Smooth muscle cell (in vitro differentiated cells): ENCODE measurements around the gene NUP98. TPM values are rescaled to one million over a fixed set of nuclear protein-coding genes. Genes with fewer than 3 reads are reported as not detected.

Source experiments
- DNase-seq: peaks from one replicate; lab custom pipeline; 2025; ENCODE audit not compliant: unreplicated experiment; lab: John Stamatoyannopoulos, UW
- H2AFZ ChIP-seq: fragments of 200-600 bp; sonication (generic); 2 replicates; pipeline ENCODE4 v1.6.0; 2016; ENCODE audit warnings: antibody characterized with exemption, low read depth, mild to moderate bottlenecking
- H3F3A ChIP-seq: fragments of 200-600 bp; sonication (generic); 2 replicates; pipeline ENCODE4 v1.6.0; 2017; ENCODE audit warnings: antibody characterized with exemption, low read depth
- H3K27ac ChIP-seq: fragments of 200-600 bp; sonication (generic); 2 replicates; pipeline ENCODE4 v1.5.1; 2016; ENCODE audit warnings: low read depth, mild to moderate bottlenecking
- H3K27me3 ChIP-seq: fragments of 200-600 bp; sonication (generic); 2 replicates; pipeline ENCODE4 v1.6.1; 2016; ENCODE audit warnings: low read depth, mild to moderate bottlenecking
- H3K36me3 ChIP-seq: fragments of 200-600 bp; sonication (generic); 2 replicates; pipeline ENCODE4 v1.5.1; 2016; ENCODE audit warnings: low read depth
- H3K4me1 ChIP-seq: fragments of 200-600 bp; sonication (generic); 2 replicates; pipeline ENCODE4 v1.5.1; 2016; ENCODE audit warnings: low read depth
- H3K4me2 ChIP-seq: fragments of 200-600 bp; sonication (generic); 2 replicates; pipeline ENCODE4 v1.6.0; 2016; ENCODE audit warnings: mild to moderate bottlenecking
- H3K4me3 ChIP-seq: fragments of 200-600 bp; sonication (generic); 2 replicates; pipeline ENCODE4 v1.5.1; 2016; ENCODE audit warnings: mild to moderate bottlenecking
- H3K79me2 ChIP-seq: fragments of 200-600 bp; sonication (generic); 2 replicates; pipeline ENCODE4 v1.6.0; 2016; ENCODE audit warnings: low read depth, mild to moderate bottlenecking
- H3K9ac ChIP-seq: fragments of 200-600 bp; sonication (generic); 2 replicates; pipeline ENCODE4 v1.6.0; 2016; ENCODE audit warnings: low read depth
- H3K9me3 ChIP-seq: fragments of 200-600 bp; sonication (generic); replicated peaks from 2 replicates; pipeline ENCODE4 v1.5.1; 2016; ENCODE audit warnings: low read depth
- H4K20me1 ChIP-seq: fragments of 200-600 bp; sonication (generic); 2 replicates; pipeline ENCODE4 v1.6.0; 2016; ENCODE audit warnings: low read depth
- WGBS: methylation state at CpG from one replicate; pipeline ENCODE4 v1.1.7; 2016; ENCODE audit warnings: low lambda C conversion rate; 5-methylcytosine and 5-hydroxymethylcytosine counted together
- polyA plus RNA-seq: library from polyadenylated mRNA; unstranded; fragments of >200 nt; fragmentation: Nextera tagmentation; extraction: Ambion mirVana; gene quantifications from 2 replicates; pipeline ENCODE4 v1.2.1, GENCODE V29; 2016
- total RNA-seq: library from RNA; depleted of rRNA; stranded (reverse); fragments of >200 nt; gene quantifications from 2 replicates; pipeline ENCODE4 v1.2.3, GENCODE V29; 2014
- TF ChIP-seq, protein P1 (sequence below): fragments of 200-600 bp; sonication (generic); IDR thresholded peaks from 2 replicates; pipeline ENCODE4 v1.5.1; 2017; ENCODE audit warnings: borderline replicate concordance, mild to moderate bottlenecking, antibody characterized with exemption; ENCODE audit not compliant: insufficient read depth, poor library complexity, severe bottlenecking

NUP98 gene
- total and polyA plus RNA-seq, 2 experiments from 2014 or later = 19.6 to 84.0 TPM

DNA sequence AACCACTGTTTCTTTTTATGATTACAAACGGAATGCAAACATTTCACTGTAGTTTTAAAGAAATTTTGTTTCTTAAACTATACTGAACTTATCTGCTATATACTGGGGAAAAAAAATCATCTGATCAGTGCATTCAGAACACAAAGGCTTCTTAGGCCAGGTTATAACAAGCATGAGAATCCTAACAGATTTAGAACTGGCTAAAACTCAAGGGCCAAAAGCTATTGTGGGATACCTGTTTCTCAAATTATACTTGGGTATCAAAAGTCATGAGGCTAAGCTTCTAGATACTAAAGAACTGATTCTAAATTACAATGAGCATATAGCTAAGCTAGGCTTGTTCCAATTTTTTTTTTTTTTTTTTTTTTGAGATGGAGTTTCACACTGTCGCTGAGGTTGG lies 96.4 kb downstream of the NUP98 start:
- Histone ChIP-seq H4K20me1 (no peaks in the 10 kb centered on the region), H3K4me1 (no peaks in the 10 kb centered on the region), H3K36me3 (peaks cover 27% of the 10 kb centered on the region), H3K27ac (no peak overlapping the region), H3K9ac (no peak overlapping the region), H3K4me3 (no peak overlapping the region), H3K9me3 (no peaks in the 10 kb centered on the region), H3F3A (no peaks in the 10 kb centered on the region), H3K79me2 (no peaks in the 10 kb centered on the region), H3K27me3 (no peaks in the 10 kb centered on the region), H2AFZ (no peak overlapping the region), H3K4me2 (no peak overlapping the region)
- 96% methylated on average over 2 of the region's 2 CpGs for WGBS
- TF ChIP-seq, protein P1, sequence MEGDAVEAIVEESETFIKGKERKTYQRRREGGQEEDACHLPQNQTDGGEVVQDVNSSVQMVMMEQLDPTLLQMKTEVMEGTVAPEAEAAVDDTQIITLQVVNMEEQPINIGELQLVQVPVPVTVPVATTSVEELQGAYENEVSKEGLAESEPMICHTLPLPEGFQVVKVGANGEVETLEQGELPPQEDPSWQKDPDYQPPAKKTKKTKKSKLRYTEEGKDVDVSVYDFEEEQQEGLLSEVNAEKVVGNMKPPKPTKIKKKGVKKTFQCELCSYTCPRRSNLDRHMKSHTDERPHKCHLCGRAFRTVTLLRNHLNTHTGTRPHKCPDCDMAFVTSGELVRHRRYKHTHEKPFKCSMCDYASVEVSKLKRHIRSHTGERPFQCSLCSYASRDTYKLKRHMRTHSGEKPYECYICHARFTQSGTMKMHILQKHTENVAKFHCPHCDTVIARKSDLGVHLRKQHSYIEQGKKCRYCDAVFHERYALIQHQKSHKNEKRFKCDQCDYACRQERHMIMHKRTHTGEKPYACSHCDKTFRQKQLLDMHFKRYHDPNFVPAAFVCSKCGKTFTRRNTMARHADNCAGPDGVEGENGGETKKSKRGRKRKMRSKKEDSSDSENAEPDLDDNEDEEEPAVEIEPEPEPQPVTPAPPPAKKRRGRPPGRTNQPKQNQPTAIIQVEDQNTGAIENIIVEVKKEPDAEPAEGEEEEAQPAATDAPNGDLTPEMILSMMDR = no peak
- no peak for DNase-seq

DNA sequence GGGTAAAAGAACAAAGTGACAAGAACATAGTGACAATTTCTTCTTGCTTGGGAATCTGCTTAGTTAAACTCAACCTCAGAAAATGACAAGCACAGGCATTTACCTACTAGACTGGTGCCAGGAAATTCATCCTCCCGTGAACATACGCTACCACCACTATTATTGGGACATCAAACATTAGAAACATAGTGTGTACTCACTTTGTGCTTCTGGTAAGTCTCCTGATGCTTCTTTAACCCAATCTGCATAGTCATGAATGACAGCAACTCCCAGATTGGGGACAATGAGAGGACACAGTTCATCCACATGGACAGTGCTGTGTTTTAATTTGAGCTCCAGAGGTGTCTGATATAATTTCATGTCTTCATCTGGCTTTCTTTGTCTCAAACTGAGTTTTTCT lies 96.9 kb downstream of the NUP98 start:
- no peaks in the 10 kb centered on the region for H3F3A ChIP-seq
- H3K9me3 ChIP-seq = no peaks in the 10 kb centered on the region
- peaks cover 24% of the 10 kb centered on the region for H3K36me3 ChIP-seq
- no peak overlapping the region for H3K4me3 ChIP-seq
- H3K4me1 ChIP-seq = no peaks in the 10 kb centered on the region
- no peak overlapping the region for H3K9ac ChIP-seq
- TF ChIP-seq, protein P1 = no peak
- no peak for DNase-seq
- no peak overlapping the region for H3K4me2 ChIP-seq
- H2AFZ ChIP-seq = no peak overlapping the region
- no peak overlapping the region for H3K27ac ChIP-seq
- WGBS = 98% methylated on average over 2 of the region's 2 CpGs
- H3K79me2 ChIP-seq = no peaks in the 10 kb centered on the region
- H4K20me1 ChIP-seq = no peaks in the 10 kb centered on the region
- no peaks in the 10 kb centered on the region for H3K27me3 ChIP-seq

DNA sequence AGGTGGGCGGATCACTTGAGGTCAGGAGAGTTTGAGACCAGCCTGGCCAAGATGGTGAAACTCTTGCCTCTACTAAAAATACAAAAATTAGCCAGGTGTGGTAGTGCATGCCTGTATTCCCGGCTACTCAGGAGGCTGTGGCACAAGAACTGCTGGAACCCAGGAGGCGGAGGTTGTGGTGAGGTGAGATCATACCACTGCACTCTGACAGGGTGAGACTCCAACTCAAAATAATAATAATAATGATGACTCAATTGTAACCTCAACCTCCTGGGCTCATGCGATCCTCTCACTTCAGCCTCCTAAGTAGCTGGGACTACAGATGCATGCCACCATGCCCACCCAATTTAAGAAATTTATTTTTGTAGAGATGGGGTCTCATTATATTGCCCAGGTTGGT lies 110.6 kb downstream of the NUP98 start:
- H3K9me3 ChIP-seq = no peaks in the 10 kb centered on the region
- H2AFZ ChIP-seq = no peak overlapping the region
- TF ChIP-seq, protein P1 = no peak
- no peaks in the 10 kb centered on the region for H4K20me1 ChIP-seq
- 78% methylated on average over 4 of the region's 4 CpGs for WGBS
- H3F3A ChIP-seq = no peaks in the 10 kb centered on the region
- H3K9ac ChIP-seq = no peak overlapping the region
- H3K4me1 ChIP-seq = no peaks in the 10 kb centered on the region
- no peaks in the 10 kb centered on the region for H3K27me3 ChIP-seq
- no peak overlapping the region for H3K27ac ChIP-seq
- H3K4me3 ChIP-seq = no peak overlapping the region
- no peak overlapping the region for H3K4me2 ChIP-seq
- DNase-seq = no peak
- H3K79me2 ChIP-seq = no peaks in the 10 kb centered on the region
- H3K36me3 ChIP-seq = peaks cover 23% of the 10 kb centered on the region

DNA sequence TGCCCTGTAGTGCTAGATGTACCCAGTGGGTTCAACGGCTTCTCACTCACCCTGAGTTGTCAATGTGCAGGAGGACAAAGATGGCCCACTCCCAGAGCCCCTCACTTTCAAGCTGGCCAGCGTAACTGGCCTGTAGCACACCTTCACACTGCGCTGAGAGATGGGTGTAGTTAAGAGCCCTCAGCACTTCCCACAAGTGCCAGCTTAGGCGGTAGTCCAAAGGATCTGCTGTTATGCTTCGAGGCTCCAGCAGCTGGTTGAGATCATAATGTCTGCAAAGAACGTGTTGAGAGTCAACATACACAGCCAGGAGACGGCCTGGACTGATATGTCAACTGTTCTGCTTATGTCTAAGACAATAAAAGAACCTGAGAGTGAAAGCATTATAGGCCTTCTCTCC lies 111.4 kb downstream of the NUP98 start:
- no peaks in the 10 kb centered on the region for H3F3A ChIP-seq
- WGBS = 95% methylated on average over 7 of the region's 7 CpGs
- peaks cover 30% of the 10 kb centered on the region for H3K36me3 ChIP-seq
- no peak overlapping the region for H2AFZ ChIP-seq
- no peak overlapping the region for H3K4me3 ChIP-seq
- H3K79me2 ChIP-seq = no peaks in the 10 kb centered on the region
- no peaks in the 10 kb centered on the region for H4K20me1 ChIP-seq
- no peak overlapping the region for H3K9ac ChIP-seq
- TF ChIP-seq, protein P1 = no peak
- no peaks in the 10 kb centered on the region for H3K9me3 ChIP-seq
- no peaks in the 10 kb centered on the region for H3K27me3 ChIP-seq
- H3K27ac ChIP-seq = no peak overlapping the region
- no peaks in the 10 kb centered on the region for H3K4me1 ChIP-seq
- no peak overlapping the region for H3K4me2 ChIP-seq
- no peak for DNase-seq
